HG03135 (cell line): Measurements from ENCODE around the gene ARPP21.

Source experiments
- ATAC-seq: cut with Tn5 transposase; IDR thresholded peaks from one replicate; pipeline ENCODE4 v1.9.1; 2021; ENCODE audit warnings: mild to moderate bottlenecking, moderate library complexity; ENCODE audit not compliant: unreplicated experiment

The ARPP21 gene

GRCh38 chr3:35727179-35727578 is 87.9 kb downstream of the ARPP21 start:
- ATAC-seq: no peak

DNA sequence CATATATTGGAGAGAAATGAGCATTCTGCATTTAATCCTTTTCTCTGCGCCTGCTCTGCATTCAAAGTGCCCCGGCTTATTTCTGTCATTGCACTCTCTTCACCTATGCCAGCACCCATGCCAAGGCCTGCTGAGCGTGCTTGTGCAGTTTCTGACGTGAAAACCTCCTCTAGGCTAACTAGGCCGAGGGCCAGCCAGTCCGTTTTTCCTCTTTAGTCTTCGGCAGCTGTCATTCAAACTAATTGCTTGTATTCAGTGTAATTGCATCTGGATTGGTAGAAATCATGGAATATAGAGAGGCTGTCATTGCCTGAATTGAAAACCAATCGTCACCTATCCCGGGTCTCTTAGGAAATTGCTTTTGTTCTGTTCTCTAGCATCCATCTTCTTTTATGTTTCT is 94.0 kb downstream of the ARPP21 start:
- no peak for ATAC-seq

- ATAC-seq: no peak
These were observed 94.5 kb downstream of the ARPP21 start for GRCh38 chr3:35733864-35734263.

DNA sequence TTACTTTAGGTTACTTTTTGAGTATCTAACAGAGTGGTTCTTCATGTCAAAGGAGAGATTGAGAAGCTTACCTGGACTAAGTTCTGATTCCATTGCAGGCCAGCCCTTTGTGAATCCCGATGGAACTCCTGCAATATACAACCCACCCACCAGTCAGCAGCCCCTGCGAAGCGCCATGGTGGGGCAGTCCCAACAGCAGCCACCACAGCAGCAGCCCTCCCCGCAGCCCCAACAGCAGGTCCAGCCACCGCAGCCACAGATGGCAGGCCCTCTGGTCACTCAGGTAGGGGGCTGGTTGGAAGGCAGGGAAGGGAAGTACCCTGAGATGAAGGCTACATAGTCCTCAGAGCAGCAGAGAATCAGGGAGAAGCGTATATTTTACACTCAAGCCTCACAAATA is 97.8 kb downstream of the ARPP21 start:
- no peak for ATAC-seq

DNA sequence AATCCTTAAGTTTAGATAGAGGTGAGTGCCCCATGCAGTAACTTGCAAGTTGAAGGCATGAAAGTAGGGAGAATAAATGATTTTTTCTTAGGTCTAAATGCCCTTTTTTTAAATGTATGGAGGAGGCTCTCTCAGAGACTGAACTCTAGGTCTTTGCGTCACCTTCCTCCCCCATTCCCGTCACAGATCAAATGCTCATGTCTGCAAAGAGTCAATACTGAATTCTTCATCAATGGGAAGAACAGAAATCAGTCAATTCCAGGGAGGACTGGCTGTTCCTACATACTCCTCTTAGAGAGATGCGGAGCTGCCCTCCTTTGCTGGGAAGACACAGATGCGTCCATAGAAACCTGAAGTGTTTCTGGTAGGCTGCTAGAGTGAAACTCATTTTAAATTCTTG is 98.2 kb downstream of the ARPP21 start:
- no peak for ATAC-seq

GRCh38 chr3:35737934-35738706 is 98.8 kb downstream of the ARPP21 start:
- no peak for ATAC-seq

- no peak for ATAC-seq
These were observed 100.0 kb downstream of the ARPP21 start for GRCh38 chr3:35739181-35739809.

GRCh38 chr3:35739964-35740527 is 100.7 kb downstream of the ARPP21 start:
- no peak for ATAC-seq

DNA sequence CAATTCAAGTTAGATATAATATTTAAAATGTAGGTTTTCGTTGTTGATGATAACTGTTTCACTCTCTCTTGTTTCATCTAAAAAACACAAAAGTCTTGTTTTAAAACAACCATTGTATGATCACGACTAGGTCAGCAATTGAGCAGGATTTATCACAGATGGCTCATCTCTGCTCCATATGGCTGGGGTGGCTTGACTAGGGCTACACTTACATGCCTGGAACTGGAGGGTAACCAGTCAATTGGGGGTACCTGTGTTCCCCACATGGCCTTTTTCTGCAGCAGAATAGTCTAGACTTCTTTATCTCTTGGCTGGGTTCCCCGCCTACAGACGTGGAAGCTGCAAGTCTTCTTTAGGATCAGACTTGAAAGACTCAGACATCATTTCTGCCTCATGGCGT is 103.9 kb downstream of the ARPP21 start:
- ATAC-seq: no peak

DNA sequence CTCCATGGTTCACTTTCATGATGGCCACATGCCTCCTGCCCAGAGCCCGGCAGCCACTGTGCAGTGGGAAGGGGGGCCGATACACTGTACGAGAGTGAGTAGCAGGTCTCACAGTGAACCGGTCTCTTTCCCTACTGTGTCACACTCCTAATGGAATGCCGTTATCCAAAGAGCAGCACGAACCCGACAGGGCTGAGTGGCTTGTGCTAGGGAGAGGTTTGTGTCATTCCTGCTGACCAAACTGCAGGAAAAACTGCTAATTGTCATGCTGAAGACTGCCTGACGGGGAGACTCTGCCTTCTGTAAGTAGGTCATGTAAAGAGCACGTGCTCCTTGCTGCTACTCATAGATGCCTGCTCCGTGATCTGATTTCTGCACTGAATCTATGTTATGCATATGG is 105.1 kb downstream of the ARPP21 start:
- no peak for ATAC-seq

- no peak for ATAC-seq
These were observed 106.0 kb downstream of the ARPP21 start for GRCh38 chr3:35745351-35745750.

GRCh38 chr3:35745802-35746484 is 106.6 kb downstream of the ARPP21 start:
- ATAC-seq: no peak

DNA sequence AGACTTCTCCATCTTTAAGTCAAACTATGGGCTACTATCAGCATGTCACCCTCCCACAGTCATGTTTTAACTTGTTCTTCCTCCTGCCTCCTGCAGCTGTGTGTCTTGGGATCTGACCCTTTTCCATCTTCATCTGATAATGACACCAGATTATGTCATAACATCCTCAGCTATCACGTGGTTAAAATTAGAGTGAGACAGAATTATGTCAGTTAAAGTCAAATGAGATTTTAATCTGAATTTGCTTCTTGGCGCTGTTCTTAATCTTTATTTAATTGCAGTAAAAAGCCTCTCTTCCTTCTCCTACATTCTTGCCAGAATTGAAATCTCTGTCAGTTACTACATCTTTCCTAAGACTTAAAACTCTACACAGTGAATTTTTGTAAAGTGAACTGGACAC is 107.2 kb downstream of the ARPP21 start:
- ATAC-seq: no peak

GRCh38 chr3:35748144-35748543 is 108.8 kb downstream of the ARPP21 start:
- ATAC-seq: no peak

GRCh38 chr3:35751207-35751606 is 111.9 kb downstream of the ARPP21 start:
- no peak for ATAC-seq

GRCh38 chr3:35757991-35758757 is 118.8 kb downstream of the ARPP21 start:
- ATAC-seq: no peak

DNA sequence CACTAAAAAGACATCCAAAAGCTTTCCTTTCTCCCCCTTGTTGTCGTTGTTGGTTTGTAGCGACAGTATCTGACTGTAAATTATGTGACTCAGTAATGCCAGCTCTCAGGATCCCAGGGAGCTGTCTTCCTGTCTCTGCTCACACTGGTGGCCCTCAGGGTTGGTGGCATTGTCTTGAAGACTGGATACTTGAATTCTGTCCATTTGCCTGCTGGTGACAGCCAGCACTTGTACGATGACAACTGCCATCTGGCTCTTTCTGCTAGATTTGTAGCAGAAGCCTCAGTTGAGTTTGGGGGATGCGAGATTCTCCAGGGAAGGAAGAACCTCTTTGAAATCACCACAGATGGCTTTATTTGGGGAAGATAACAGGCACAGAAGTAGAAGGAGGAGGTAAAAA is 120.8 kb downstream of the ARPP21 start:
- no peak for ATAC-seq

DNA sequence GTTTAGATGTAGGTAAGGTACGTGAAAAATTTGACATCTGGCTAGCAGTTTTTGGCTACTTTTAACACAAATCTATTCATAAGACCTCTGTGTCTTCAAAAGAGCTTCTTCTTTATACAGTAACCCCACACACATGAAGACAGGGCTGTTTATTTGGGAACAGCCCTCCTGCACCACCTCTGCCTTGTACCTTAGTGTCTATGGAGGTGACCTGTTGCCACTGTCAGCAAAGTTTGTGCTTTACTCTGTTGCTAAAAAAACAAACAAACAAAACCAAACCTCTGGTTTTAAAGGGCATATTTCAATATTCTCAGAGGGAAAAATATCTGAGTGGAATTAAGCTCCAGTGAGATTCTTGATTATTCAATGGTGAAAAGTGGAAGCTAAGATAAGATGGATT is 122.0 kb downstream of the ARPP21 start:
- ATAC-seq: no peak

DNA sequence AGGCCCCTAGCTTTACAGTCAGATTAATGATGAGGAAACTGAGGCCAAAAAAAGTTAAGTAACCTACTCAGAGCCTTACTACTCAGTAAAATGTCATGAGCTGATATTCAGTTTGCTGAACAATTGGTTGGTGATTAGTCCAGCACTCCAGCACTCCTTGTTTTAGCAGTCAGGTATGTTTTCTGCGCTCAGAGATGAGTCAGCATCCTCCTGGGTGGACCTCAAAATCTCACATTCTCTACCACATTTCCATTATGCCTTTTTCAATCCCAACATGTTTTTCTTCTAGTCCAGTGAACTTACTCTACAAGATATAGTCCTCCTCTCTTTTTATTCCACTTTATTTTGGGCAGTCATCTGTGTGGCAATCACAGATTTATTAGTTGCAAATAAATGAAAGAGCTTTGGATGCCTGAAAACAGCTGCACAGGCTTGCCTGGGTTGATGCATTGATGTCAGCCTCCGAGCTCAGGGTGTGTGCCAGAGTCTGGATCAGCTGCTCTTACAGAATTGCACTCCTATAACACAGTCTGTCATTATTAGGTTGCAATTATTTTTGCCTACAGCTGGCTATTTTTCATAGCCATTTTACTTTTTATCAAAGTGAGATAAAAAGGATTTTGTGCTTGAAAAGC is 133.2 kb downstream of the ARPP21 start:
- no peak for ATAC-seq

- no peak for ATAC-seq
These were observed 134.1 kb downstream of the ARPP21 start for GRCh38 chr3:35773417-35773816.

DNA sequence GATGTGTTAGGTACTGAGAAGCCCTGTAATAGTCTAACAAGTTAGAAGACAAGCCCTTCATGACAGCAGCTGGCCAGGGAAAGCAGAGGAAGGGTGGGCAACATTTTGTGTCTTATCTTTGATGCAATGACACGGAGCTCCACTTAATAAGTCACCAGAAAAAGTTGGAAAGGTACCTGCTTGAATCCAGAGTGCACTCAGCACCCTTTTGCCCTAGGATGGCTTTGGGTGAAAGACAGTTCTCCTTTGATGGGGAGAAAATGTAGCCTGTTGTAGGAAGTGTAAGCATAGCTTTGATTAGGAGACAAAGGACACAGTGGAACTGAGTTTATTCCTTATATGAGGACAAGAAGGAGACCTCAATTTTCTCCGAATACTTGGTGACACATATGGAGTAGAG is 137.0 kb downstream of the ARPP21 start:
- no peak for ATAC-seq
